Measurements from ENCODE around the gene GOLGA8H.
"Not testable (repeated sequence)": the region's sequence is repeated elsewhere in the genome, so short reads cannot be mapped to it uniquely, and the experiment has no call there.

DNA sequence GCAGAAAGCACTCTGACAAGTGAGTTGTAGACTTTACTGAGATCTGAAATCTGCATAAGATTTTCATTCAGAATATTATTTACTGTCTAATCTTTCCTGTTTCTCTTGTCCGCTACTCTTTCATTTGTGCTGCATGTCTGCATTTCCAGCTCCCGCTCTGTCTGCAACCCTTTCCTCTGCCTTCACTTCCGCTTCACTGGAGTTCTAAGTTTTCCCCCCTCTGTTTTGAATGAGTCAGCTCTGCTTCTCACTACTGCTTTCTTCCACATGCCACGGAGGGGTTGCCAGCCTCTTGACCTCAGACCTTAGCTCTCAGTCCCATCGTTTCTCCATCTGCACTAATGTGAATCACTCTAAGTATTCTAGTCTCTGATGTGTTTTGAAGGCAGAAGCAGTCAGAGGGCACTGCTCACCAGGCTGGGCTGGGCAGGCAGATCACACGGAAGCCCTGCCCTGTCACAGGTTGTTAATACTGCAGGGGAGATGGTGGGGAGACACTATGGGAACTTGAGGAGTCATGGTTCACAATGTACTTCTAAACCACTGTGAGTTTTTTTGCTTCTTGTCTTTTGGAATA, 24.3 kb upstream of the GOLGA8H start:
- TF ChIP-seq CTCF, POLR2A (IDR thresholded peaks at IDR 0.05): not testable (repeated sequence)

Measured in thyroid gland (tissue), 4 donors.